GM12878 (cell line): ENCODE measurements around the gene G2E3. TPM values are rescaled to one million over a fixed set of nuclear protein-coding genes. Genes with fewer than 3 reads are reported as not detected.

Experiments used
- ATAC-seq: fragments of 200-7000 bp; cut with Tn5 transposase; 3 replicates; pipeline ENCODE4 v1.9.1; 2020; ENCODE audit warnings: mild to moderate bottlenecking, moderate library complexity
- BruUV-seq: library from RNA; stranded (reverse); fragments of 400-500 nt; replicated peaks from 2 replicates; lab custom pipeline; 2021; lab: Mats Ljungman, UMichigan
- CTCF ChIA-PET: fragments of 300-600 bp; sonication (Branson Sonifier 250); formaldehyde crosslinking; extraction: SDS; loops from one replicate; lab custom pipeline; 2021; ENCODE audit warnings: inconsistent platforms; lab: Yijun Ruan, JAX
- POLR2A ChIA-PET: fragments of 350-600 bp; formaldehyde crosslinking; extraction: SDS; loops from one replicate; lab custom pipeline; 2021; ENCODE audit warnings: inconsistent platforms; lab: Charles Lee
- RAD21 ChIA-PET: fragments of 300-600 bp; sonication (Branson Sonifier 250); formaldehyde crosslinking; loops from one replicate; lab custom pipeline; 2023; ENCODE audit warnings: antibody characterized with exemption; ENCODE audit not compliant: unreplicated experiment; lab: Charles Lee
- SMC1A ChIA-PET: fragments of 300-600 bp; sonication (Branson Sonifier 250); formaldehyde crosslinking; loops from one replicate; lab custom pipeline; 2023; ENCODE audit not compliant: unreplicated experiment, uncharacterized antibody; lab: Charles Lee
- DNase-seq: peaks from one replicate; pipeline ENCODE4 v3.0.0-alpha.2; 2011; ENCODE audit warnings: low read depth, low spot score
- FAIRE-seq: peaks from 3 replicates; lab custom pipeline; 2011; peaks lifted over from hg19 to GRCh38; lab: Jason Lieb, UNC
- H2AFZ ChIP-seq: 2 replicates; pipeline ENCODE4 v1.6.0; 2011; ENCODE audit warnings: low read depth, low read length, control low read depth; ENCODE audit not compliant: control insufficient read depth
- H3K27ac ChIP-seq: 2 replicates; pipeline ENCODE4 v1.5.1; 2011; ENCODE audit warnings: control low read depth; ENCODE audit not compliant: control insufficient read depth, insufficient read depth
- H3K27me3 ChIP-seq, 2 experiments: replicated peaks in 1 of 2; 2 replicates each; pipeline versions ENCODE4 v1.6.0 to v1.6.1; 2011; ENCODE audit warnings: low read length in 1 of 2; ENCODE audit not compliant: control insufficient read depth in 2 of 2, insufficient read depth in 2 of 2
- H3K36me3 ChIP-seq, 2 experiments: 2 replicates each; pipeline ENCODE4 v1.5.1; 2011; ENCODE audit warnings: low read length in 1 of 2; ENCODE audit not compliant: control insufficient read depth in 2 of 2, insufficient read depth in 2 of 2
- H3K4me1 ChIP-seq: 2 replicates; pipeline ENCODE4 v1.6.1; 2011; ENCODE audit warnings: mild to moderate bottlenecking, low read length, moderate library complexity, mixed read lengths; ENCODE audit not compliant: control insufficient read depth, insufficient read depth
- H3K4me2 ChIP-seq: 2 replicates; pipeline ENCODE4 v1.6.0; 2011; ENCODE audit warnings: control low read depth; ENCODE audit not compliant: control insufficient read depth, insufficient read depth
- H3K4me3 ChIP-seq: fragments of 200-600 bp; sonication (generic); 2 replicates; pipeline ENCODE4 v1.5.1; 2016
- H3K79me2 ChIP-seq: 2 replicates; pipeline ENCODE4 v1.6.0; 2011; ENCODE audit warnings: low read length; ENCODE audit not compliant: control insufficient read depth, insufficient read depth
- H3K9ac ChIP-seq: 2 replicates; pipeline ENCODE4 v1.8.0; 2011; ENCODE audit warnings: low read length, control low read depth, mixed read lengths; ENCODE audit not compliant: control insufficient read depth, insufficient read depth
- H3K9me3 ChIP-seq: replicated peaks from 3 replicates; pipeline ENCODE4 v1.5.1; 2011; ENCODE audit warnings: mild to moderate bottlenecking, low read length; ENCODE audit not compliant: control insufficient read depth, insufficient read depth
- H4K20me1 ChIP-seq: 2 replicates; pipeline ENCODE4 v1.6.0; 2011; ENCODE audit not compliant: control insufficient read depth, insufficient read depth
- whole genome bisulfite sequencing: methylation state at CpG from one replicate; pipeline ENCODE4 v1.1.6; 2016; ENCODE audit warnings: low lambda C conversion rate; ENCODE audit not compliant: insufficient replicate concordance, insufficient coverage; ENCODE audit errors: missing lambda C conversion rate; 5-methylcytosine and 5-hydroxymethylcytosine counted together
- in situ Hi-C: fragments of 300-500 bp; cut with MboI; formaldehyde crosslinking; loops from 9 replicates; pipeline ENCODE4 v1.14.3; 2018; ENCODE audit warnings: mixed read lengths
- intact Hi-C: fragments of 100-400 bp; cut with micrococcal nuclease; formaldehyde crosslinking; loops from one replicate; pipeline ENCODE4 v1.14.2; 2022; ENCODE audit not compliant: unreplicated experiment
- polyA plus RNA-seq, 11 experiments: library from polyadenylated mRNA; depleted of rRNA in 4 of 11; unstranded in 6 of 11; stranded (reverse) in 5 of 11; fragments of >200 nt; fragmentation: Nextera tagmentation in 4 of 11; fragmentation: Illumina TruSeq in 1 of 11; extraction: Ambion mirVana in 4 of 11; extraction: Trizol in 1 of 11; gene quantifications; 1 replicate in 1 of 11; 2 replicates in 10 of 11; pipeline versions ENCODE4 v1.2.1 to v1.2.3, GENCODE V29; 2011 to 2016; ENCODE audit warnings: inconsistent platforms in 2 of 11, missing spikeins in 2 of 11, low read depth in 1 of 11
- total RNA-seq, 4 experiments: library from RNA; depleted of rRNA in 3 of 4; stranded (reverse); fragments of >200 nt in 3 of 4; fragmentation: Illumina TruSeq in 1 of 4; extraction: Trizol in 1 of 4; gene quantifications; 2 replicates each; pipeline versions ENCODE4 v1.2.1 to v1.2.3, GENCODE V29; 2013 to 2021
- TF ChIP-seq, protein P1 (sequence below): fragments of 450-650 bp; formaldehyde crosslinking; IDR thresholded peaks from 2 replicates; pipeline ENCODE4 v1.5.0; 2022; ENCODE audit warnings: mild to moderate bottlenecking, missing genetic modification characterization
- TF ChIP-seq, protein P2 (sequence below): fragments of 150-350 bp; IDR thresholded peaks from 2 replicates; pipeline ENCODE4 v1.6.1; 2014; ENCODE audit warnings: mild to moderate bottlenecking, low read depth, low read length
- TF ChIP-seq, protein P3 (sequence below): IDR thresholded peaks from 2 replicates; pipeline ENCODE4 v1.6.1; 2012; ENCODE audit warnings: low read depth, low read length, improper control_type of control experiment

Gene G2E3
- total and polyA plus RNA-seq, 10 of the 15 experiments (the other 5 are each of a cell fraction or from before 2014, with no cell fraction given) = 10.0 to 38.0 (median 21.1) TPM

DNA sequence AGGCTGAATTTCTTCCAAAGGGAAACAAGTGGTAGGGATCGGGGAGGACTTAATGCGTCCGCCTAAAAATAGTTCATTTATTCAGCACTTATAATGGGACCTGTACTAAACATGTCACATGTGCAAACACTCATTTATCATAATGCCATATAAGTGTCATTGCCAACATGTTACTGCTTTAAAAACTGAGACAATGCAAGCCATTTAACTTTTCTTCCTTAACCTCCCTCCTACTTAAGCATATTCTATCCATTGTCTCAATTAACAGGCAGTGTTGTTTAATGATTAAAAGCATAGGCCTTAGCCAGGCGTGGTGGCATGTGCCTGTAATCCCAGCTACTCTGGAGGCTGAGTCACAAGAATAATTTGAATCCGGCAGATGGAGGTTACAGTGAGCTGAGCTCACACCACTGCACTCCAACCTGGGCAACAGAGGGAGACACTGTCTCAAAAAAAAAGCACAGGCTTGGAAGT is 49.6 kb downstream of the G2E3 start:
- Histone ChIP-seq H4K20me1 (no peaks in the 10 kb centered on the region), H3K27me3 (no peaks in the 10 kb centered on the region), H3K4me3 (no peak overlapping the region), H3K79me2 (no peaks in the 10 kb centered on the region), H3K4me2 (no peak overlapping the region)
- FAIRE-seq = no peak
- ChIA-PET SMC1A (no interaction called here), CTCF (interaction anchor here (0.5 kb wide), 1 partner anchor 831 kb away, joined by 3 read pairs; no protein-coding TSS in a partner anchor)
- DNase-seq = no peak
- in situ Hi-C loops = no loop called here
- TF ChIP-seq, protein P1, sequence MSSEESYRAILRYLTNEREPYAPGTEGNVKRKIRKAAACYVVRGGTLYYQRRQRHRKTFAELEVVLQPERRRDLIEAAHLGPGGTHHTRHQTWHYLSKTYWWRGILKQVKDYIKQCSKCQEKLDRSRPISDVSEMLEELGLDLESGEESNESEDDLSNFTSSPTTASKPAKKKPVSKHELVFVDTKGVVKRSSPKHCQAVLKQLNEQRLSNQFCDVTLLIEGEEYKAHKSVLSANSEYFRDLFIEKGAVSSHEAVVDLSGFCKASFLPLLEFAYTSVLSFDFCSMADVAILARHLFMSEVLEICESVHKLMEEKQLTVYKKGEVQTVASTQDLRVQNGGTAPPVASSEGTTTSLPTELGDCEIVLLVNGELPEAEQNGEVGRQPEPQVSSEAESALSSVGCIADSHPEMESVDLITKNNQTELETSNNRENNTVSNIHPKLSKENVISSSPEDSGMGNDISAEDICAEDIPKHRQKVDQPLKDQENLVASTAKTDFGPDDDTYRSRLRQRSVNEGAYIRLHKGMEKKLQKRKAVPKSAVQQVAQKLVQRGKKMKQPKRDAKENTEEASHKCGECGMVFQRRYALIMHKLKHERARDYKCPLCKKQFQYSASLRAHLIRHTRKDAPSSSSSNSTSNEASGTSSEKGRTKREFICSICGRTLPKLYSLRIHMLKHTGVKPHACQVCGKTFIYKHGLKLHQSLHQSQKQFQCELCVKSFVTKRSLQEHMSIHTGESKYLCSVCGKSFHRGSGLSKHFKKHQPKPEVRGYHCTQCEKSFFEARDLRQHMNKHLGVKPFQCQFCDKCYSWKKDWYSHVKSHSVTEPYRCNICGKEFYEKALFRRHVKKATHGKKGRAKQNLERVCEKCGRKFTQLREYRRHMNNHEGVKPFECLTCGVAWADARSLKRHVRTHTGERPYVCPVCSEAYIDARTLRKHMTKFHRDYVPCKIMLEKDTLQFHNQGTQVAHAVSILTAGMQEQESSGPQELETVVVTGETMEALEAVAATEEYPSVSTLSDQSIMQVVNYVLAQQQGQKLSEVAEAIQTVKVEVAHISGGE = no peak
- TF ChIP-seq, protein P2, sequence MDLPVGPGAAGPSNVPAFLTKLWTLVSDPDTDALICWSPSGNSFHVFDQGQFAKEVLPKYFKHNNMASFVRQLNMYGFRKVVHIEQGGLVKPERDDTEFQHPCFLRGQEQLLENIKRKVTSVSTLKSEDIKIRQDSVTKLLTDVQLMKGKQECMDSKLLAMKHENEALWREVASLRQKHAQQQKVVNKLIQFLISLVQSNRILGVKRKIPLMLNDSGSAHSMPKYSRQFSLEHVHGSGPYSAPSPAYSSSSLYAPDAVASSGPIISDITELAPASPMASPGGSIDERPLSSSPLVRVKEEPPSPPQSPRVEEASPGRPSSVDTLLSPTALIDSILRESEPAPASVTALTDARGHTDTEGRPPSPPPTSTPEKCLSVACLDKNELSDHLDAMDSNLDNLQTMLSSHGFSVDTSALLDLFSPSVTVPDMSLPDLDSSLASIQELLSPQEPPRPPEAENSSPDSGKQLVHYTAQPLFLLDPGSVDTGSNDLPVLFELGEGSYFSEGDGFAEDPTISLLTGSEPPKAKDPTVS = no peak
- TF ChIP-seq, protein P3, sequence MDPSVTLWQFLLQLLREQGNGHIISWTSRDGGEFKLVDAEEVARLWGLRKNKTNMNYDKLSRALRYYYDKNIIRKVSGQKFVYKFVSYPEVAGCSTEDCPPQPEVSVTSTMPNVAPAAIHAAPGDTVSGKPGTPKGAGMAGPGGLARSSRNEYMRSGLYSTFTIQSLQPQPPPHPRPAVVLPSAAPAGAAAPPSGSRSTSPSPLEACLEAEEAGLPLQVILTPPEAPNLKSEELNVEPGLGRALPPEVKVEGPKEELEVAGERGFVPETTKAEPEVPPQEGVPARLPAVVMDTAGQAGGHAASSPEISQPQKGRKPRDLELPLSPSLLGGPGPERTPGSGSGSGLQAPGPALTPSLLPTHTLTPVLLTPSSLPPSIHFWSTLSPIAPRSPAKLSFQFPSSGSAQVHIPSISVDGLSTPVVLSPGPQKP = no peak
- TF ChIP-seq, all 136 proteins: peak for 0
- peaks cover 2 to 21% of the 10 kb centered on the region in 2 experiments for H3K36me3 ChIP-seq
- no peak overlapping the region for H2AFZ ChIP-seq
- intact Hi-C loops = no loop called here
- no peak overlapping the region for H3K27ac ChIP-seq
- BruUV-seq = no TSS peak
- H3K4me1 ChIP-seq = no peaks in the 10 kb centered on the region
- 67% methylated on average over 5 of the region's 5 CpGs for WGBS
- no peak for ATAC-seq
- POLR2A ChIA-PET = no interaction called here
- no peaks in the 10 kb centered on the region for H3K9me3 ChIP-seq
- RAD21 ChIA-PET = interaction anchor here (0.6 kb wide), 1 partner anchor 45 kb away, joined by 3 read pairs; no protein-coding TSS in a partner anchor
- H3K9ac ChIP-seq = no peak overlapping the region
